Measurements from ENCODE around the gene KCNS1. TPM values are rescaled to one million over a fixed set of nuclear protein-coding genes. Genes with fewer than 3 reads are reported as not detected.
A peak's percentile ranks its signal among the peaks of the same experiment; 100 is the strongest.

The KCNS1 gene
- total RNA-seq, 1 donor from 2014 or later, result 0.12 TPM

GRCh38 chr20:45109634-45110033 lies 8.7 kb upstream of the KCNS1 start:
- Mint-ChIP-seq H3K4me1 (ENCODE audit: low read depth) (no peaks in the 10 kb centered on the region), H3K27ac (no peak overlapping the region), H3K36me3 (ENCODE audit: insufficient read depth) (no peaks in the 10 kb centered on the region), H3K4me3 (ENCODE audit: low read depth) (no peak overlapping the region), H3K27me3 (peaks cover 16% of the 10 kb centered on the region), H3K9me3 (ENCODE audit: low read depth) (no peaks in the 10 kb centered on the region)
- no peak for DNase-seq (ENCODE audit: low spot score, unreplicated experiment)
- TF ChIP-seq CTCF (IDR thresholded peaks at IDR 0.05; ENCODE audit: unreplicated experiment), result no peak

GRCh38 chr20:45105317-45105716 lies 4.4 kb upstream of the KCNS1 start:
- Mint-ChIP-seq H3K9me3 (ENCODE audit: low read depth) (no peaks in the 10 kb centered on the region), H3K36me3 (ENCODE audit: insufficient read depth) (no peaks in the 10 kb centered on the region), H3K27me3 (peaks cover 24% of the 10 kb centered on the region), H3K4me3 (ENCODE audit: low read depth) (no peak overlapping the region), H3K4me1 (ENCODE audit: low read depth) (peaks cover 4% of the 10 kb centered on the region), H3K27ac (no peak overlapping the region)
- no peak for DNase-seq (ENCODE audit: low spot score, unreplicated experiment)
- no peak for TF ChIP-seq CTCF (IDR thresholded peaks at IDR 0.05; ENCODE audit: unreplicated experiment)

GRCh38 chr20:45104786-45105185 lies 3.9 kb upstream of the KCNS1 start:
- Mint-ChIP-seq H3K9me3 (ENCODE audit: low read depth) (no peaks in the 10 kb centered on the region), H3K27ac (no peak overlapping the region), H3K4me3 (ENCODE audit: low read depth) (no peak overlapping the region), H3K36me3 (ENCODE audit: insufficient read depth) (no peaks in the 10 kb centered on the region), H3K4me1 (ENCODE audit: low read depth) (peaks cover 4% of the 10 kb centered on the region), H3K27me3 (peaks cover 30% of the 10 kb centered on the region)
- no peak for TF ChIP-seq CTCF (IDR thresholded peaks at IDR 0.05; ENCODE audit: unreplicated experiment)
- DNase-seq (ENCODE audit: low spot score, unreplicated experiment), result no peak

- TF ChIP-seq CTCF (IDR thresholded peaks at IDR 0.05; ENCODE audit: unreplicated experiment), result no peak
- Mint-ChIP-seq H3K4me1 (ENCODE audit: low read depth) (peaks cover 4% of the 10 kb centered on the region), H3K27me3 (peaks cover 39% of the 10 kb centered on the region), H3K9me3 (ENCODE audit: low read depth) (no peaks in the 10 kb centered on the region), H3K36me3 (ENCODE audit: insufficient read depth) (no peaks in the 10 kb centered on the region), H3K4me3 (ENCODE audit: low read depth) (no peak overlapping the region), H3K27ac (no peak overlapping the region)
- no peak for DNase-seq (ENCODE audit: low spot score, unreplicated experiment)
Measured at GRCh38 chr20:45103072-45103471, 2.1 kb upstream of the KCNS1 start.

GRCh38 chr20:45101333-45101850 lies 465 bp upstream of the KCNS1 start:
- H3K4me3 Mint-ChIP-seq (ENCODE audit: low read depth), result peak overlapping the region; percentile 64
- no peak for TF ChIP-seq CTCF (IDR thresholded peaks at IDR 0.05; ENCODE audit: unreplicated experiment)
- H3K9me3 Mint-ChIP-seq (ENCODE audit: low read depth), result no peaks in the 10 kb centered on the region
- peaks cover 4% of the 10 kb centered on the region for H3K4me1 Mint-ChIP-seq (ENCODE audit: low read depth)
- H3K36me3 Mint-ChIP-seq (ENCODE audit: insufficient read depth), result no peaks in the 10 kb centered on the region
- no peak for DNase-seq (ENCODE audit: low spot score, unreplicated experiment)
- peaks cover 43% of the 10 kb centered on the region for H3K27me3 Mint-ChIP-seq
- peak overlapping the region; percentile 6 for H3K27ac Mint-ChIP-seq

Measured in progenitor cell of endocrine pancreas (in vitro differentiated cells).